Testis (tissue), 2 donors: ENCODE measurements around the gene SMLR1.

Experiments used
- CTCF ChIP-seq, 3 experiments: fragments of 450-650 bp in 2 of 3; fragments of 200-600 bp in 1 of 3; sonication (generic) in 1 of 3; IDR thresholded peaks; one replicate each; pipeline ENCODE4 v1.5.1; 2016 to 2019; ENCODE audit warnings: antibody characterized with exemption in 3 of 3, mild to moderate bottlenecking in 2 of 3, moderate library complexity in 1 of 3
- POLR2A ChIP-seq: fragments of 450-650 bp; IDR thresholded peaks from one replicate; pipeline ENCODE4 v1.6.1; 2017; ENCODE audit warnings: antibody characterized with exemption, mild to moderate bottlenecking, moderate library complexity

GRCh38 chr6:130859161-130859867, 32.1 kb downstream of the SMLR1 start:
- TF ChIP-seq CTCF (IDR thresholded peaks at IDR 0.05) (no peak), POLR2A (no peak)
